GM21528 (cell line): ENCODE results near the gene FAM221A.
"Not testable (repeated sequence)": the region's sequence is repeated elsewhere in the genome, so short reads cannot be mapped to it uniquely, and the experiment has no call there.

ENCODE experiments used
- ATAC-seq: cut with Tn5 transposase; IDR thresholded peaks from one replicate; pipeline ENCODE4 v1.9.1; 2021; ENCODE audit warnings: mild to moderate bottlenecking, moderate library complexity; ENCODE audit not compliant: unreplicated experiment, low FRiP score

FAM221A gene, protein sequence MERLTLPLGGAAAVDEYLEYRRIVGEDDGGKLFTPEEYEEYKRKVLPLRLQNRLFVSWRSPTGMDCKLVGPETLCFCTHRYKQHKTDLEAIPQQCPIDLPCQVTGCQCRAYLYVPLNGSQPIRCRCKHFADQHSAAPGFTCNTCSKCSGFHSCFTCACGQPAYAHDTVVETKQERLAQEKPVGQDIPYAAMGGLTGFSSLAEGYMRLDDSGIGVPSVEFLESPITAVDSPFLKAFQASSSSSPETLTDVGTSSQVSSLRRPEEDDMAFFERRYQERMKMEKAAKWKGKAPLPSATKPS

GRCh38 chr7:23679898-23680413 lies at the start of gene FAM221A:
TSS of gene FAM221A (plus strand) at chr7:23680199. CDS start at chr7:23680219, 20 bp downstream.
- peak; percentile 93 for ATAC-seq

DNA sequence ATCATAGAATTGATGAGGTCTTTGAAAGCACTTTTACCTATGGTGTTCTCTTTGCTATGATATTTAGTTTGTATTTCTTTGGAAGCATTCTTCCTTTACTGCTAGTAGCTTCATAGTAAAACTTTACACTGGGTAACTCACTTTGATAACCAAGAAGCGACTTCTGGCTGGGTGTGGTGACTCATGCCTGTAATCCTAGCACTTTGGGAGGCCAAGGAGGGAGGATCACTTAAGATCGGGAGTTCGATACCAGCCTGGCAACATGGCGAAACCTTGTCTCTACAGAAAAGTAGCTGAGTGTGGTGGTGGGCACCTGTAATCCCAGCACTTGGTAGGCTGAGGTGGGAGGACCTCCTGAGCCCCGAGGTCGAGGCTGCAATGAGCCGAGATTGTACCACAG lies 46.6 kb upstream of the FAM221A start:
- no peak for ATAC-seq

DNA sequence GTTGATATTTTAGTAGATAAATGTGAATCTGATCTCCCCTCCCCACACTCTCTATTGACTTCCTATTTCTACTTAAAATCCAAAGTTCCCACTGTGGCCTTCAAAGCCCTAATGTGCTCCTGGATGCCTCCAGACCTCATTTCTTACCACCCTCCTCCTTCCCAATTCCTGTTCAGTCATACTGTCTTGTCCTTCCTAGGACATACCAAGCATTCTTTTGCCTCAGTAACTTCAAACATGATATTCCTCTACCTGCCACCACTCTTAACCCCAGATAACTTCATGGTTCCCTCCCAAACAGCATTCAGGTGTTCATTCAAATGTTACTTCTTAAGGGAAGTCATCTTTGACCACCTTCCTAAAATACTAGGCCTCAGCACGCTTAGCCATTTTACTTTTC lies 34.2 kb upstream of the FAM221A start:
- ATAC-seq, result no peak

GRCh38 chr7:23653942-23654341 lies 26.1 kb upstream of the FAM221A start:
- ATAC-seq, result no peak

- ATAC-seq, result no peak
Observed at GRCh38 chr7:23654508-23654907, 25.5 kb upstream of the FAM221A start.

DNA sequence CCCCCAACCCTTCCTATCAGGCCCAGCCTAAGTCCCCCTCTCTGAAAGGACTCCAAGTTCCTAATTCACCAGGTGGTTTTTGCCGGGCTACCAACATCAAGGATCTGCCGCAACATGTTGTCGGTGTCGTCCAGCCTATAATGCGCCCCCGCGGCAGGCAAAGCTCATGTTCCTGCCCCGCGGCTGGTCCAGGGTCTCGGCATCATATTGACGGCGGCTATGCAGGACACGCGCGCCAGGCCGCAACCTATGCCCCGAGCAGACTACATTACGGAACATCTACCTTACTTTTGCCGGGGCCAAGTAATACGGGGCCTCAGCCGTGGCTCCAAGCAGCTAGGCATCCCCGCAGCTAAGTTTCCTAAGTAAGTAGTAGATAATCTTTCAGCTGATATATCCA lies 24.6 kb upstream of the FAM221A start:
- no peak for ATAC-seq

DNA sequence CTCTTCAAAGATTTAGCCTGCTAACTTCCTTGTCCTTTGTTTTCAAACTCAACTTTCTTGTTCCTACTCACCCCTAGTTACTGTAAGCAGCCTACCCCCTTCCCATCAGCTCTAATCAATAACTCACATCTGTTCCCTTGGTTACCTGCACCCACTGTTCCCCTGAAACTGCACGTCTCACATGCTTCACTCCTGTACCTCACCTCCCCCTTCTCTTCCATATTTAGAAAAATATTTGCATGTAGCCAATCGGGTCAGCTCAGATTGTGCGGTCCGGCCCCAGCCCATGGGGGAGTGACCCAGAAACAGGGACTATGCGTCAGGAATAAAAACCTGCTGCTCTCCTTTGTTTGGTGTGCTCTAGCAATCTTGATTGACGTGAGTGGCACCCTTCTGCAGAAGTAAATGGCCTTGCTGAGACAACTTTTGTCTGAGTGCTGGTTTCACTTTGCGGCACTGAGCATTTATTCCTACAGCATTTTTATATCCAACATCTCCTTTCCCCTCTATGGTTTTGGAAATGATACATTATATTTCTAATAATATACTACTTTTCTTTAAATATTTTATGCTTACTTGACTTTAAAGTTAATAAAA lies 21.1 kb upstream of the FAM221A start:
- ATAC-seq, result no peak

DNA sequence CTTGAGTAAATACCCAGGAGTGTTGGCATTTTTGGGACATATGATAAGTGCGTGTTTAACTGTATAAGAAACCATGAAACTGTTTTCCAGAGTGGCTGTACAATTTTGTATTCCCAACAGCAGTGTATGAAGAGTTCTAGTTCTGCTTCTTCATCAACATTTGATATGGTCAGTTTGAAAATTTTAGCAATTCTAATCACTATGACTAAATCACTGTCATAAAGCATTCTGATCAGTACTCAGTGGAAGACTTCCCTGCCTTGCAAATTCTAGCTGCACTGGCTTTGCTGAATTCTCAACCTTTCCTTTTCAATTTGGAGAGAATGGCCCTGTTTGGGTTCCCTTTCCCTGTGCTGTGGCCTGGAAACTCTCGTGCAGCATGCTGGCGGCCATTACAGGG lies 18.6 kb upstream of the FAM221A start:
- ATAC-seq, result no peak

GRCh38 chr7:23662124-23662983 lies 17.6 kb upstream of the FAM221A start:
- ATAC-seq, result no peak

GRCh38 chr7:23662984-23663313 lies 17.1 kb upstream of the FAM221A start:
- ATAC-seq, result no peak

GRCh38 chr7:23664122-23664521 lies 15.9 kb upstream of the FAM221A start:
- no peak for ATAC-seq

DNA sequence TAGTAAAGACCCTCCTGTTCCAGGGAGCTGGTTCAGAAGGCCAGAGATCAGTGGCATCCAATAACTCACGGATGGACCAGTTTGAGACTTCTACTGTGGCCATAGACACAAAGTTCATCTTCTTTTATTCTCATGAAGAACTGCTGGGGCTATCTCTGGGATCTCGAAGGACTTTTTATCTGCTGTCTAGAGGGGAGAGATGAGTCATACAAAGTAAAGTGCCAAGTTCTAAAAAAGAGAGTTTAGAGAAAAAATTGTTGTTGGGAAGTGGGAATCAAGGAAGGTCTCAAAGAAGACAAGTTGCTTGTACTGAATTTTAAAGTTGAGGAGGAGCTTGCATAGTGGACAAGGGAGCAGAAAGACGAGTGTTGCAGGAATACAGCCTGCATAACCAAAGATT lies 8.0 kb upstream of the FAM221A start:
- no peak for ATAC-seq

DNA sequence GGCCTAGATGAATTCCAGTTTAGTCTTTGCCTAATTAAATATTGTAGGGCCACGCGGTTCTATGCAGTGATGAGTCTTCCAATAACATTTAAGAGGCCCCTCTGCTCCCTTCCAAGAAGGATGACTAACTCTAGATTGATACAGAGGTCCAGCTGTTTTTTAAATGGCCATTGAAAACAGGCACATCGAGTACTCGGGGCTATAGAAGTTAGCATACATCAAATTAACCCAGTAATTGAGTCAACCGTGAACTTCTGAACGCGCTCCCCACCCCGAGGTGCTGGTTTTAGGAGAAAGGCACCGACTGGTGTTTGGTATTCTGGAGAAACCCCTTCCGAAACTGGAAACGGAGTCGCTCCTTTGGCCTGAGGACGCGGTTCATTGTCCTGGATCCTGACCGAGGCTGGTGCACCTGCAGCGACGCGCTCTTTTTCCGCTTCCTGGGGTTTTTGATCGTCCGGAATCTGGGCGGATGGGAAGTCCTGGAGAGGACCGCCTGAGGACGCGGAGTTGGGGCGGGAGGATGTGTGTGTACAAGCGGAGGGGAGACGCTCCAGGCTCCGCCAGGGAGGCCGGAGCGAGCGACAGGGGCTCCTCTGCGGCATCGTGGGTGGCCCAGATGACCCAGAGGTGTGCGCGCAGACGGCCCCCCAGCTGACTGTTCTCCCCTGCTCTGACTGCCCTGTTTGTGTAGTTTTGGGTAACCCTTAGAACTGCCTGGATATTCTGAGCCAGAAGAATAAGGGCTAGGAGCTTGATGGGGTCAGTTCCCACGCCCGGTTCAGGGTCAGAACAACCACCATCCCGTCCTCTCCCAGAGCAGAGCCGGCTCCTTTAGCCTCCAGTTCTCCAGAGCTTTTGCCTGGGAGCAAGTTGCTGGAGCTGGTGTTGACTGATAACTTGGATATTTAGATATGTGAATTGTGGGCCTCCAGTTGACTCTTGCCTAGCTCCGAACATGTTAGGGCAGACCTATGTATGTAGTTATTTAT lies 711 bp downstream of the FAM221A start:
- ATAC-seq, result peak; percentile 47

DNA sequence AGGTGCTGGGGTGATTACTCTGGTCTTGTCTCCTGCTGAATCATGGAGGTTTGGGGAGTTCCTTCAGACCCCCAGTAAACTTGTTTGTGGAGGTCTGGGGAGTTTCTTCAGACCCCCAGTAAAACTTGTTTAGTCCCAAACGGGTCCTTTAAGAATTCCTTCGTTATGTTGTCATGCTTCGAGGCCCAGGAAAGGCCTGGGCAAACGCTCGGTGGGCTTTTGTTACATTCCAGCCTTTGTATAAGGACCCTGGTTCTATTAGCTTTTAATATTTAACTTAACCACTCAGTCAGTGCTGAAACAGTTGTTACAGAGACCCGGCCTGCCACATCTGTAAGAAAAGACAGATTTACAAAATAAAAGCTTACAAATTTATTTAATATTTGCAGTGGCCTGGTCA lies 4.0 kb downstream of the FAM221A start:
- ATAC-seq, result not testable (repeated sequence)

- ATAC-seq, result no peak
Observed at GRCh38 chr7:23685731-23686130, 5.7 kb downstream of the FAM221A start.

- ATAC-seq, result no peak
Observed at GRCh38 chr7:23687011-23687410, 7.0 kb downstream of the FAM221A start.

DNA sequence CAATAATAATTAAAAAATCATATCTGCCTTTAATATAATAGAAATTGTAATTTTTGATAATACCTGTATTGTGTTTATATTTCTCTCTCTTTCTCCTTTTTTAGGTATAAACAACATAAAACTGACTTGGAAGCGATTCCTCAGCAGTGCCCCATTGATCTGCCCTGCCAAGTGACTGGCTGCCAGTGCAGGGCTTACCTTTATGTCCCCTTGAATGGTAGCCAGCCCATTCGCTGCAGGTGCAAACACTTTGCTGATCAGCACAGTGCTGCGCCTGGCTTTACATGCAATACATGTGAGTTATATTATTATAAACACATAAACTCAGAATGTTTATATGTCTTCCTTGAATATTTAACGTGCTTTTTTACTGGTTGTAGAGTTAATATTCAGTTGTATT lies 9.2 kb downstream of the FAM221A start:
- ATAC-seq, result no peak

GRCh38 chr7:23691320-23691719 lies 11.3 kb downstream of the FAM221A start:
- ATAC-seq, result no peak

DNA sequence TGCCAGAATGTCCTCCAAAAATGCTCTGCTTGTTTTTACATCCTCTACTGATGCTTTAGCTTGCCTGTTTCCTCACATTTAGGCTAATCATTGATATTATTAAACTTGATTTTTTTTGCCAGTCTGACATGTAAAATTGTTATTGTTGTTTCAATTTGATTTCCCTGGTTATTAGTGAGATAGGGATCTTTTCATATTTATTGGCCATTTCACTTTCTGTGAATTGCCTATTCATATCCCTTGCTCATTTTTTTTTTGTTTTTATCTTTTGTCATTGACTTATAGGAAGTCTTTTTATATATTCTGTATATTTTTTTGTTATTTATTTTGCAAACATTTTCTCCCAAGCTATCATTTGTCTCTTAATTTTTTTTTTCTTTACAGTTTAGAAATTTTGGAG lies 13.2 kb downstream of the FAM221A start:
- ATAC-seq, result no peak

DNA sequence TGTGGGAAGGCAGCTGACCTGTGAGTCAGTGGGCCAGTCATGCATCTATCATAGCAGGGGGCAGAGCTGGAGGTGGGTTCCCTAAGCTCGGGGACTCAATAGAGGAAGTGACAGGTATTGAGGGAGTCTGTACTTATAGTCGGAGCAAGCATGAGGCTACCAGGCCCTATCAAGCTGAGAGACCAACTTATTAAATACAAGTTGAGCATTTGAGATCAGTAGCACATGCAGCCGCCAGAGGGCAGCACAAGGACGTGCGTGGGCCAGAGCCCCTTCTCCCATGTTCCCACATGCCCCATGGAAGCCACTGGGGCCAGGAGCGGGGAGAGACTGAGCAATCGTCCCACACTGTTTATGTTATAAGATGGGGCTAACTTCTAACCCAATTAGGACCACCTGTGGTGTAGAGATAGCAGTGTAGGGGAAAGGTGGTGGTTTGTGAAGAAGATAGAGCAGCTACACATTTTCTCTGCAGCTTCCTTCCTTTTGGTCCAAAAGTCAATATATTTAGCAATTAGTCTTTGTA lies 17.0 kb downstream of the FAM221A start:
- no peak for ATAC-seq
